ENCODE data around the gene ABTB2.

GRCh38 chr11:34226210-34226609, 131.6 kb downstream of the ABTB2 start:
- no peak for TF ChIP-seq EP300 (conservative IDR thresholded peaks at IDR 0.05; ENCODE audit: poor library complexity, severe bottlenecking)
- TF ChIP-seq, protein P1, sequence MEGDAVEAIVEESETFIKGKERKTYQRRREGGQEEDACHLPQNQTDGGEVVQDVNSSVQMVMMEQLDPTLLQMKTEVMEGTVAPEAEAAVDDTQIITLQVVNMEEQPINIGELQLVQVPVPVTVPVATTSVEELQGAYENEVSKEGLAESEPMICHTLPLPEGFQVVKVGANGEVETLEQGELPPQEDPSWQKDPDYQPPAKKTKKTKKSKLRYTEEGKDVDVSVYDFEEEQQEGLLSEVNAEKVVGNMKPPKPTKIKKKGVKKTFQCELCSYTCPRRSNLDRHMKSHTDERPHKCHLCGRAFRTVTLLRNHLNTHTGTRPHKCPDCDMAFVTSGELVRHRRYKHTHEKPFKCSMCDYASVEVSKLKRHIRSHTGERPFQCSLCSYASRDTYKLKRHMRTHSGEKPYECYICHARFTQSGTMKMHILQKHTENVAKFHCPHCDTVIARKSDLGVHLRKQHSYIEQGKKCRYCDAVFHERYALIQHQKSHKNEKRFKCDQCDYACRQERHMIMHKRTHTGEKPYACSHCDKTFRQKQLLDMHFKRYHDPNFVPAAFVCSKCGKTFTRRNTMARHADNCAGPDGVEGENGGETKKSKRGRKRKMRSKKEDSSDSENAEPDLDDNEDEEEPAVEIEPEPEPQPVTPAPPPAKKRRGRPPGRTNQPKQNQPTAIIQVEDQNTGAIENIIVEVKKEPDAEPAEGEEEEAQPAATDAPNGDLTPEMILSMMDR (IDR thresholded peaks at IDR 0.05; ENCODE audit: poor library complexity, severe bottlenecking), result no peak
- TF ChIP-seq SMC3 (conservative IDR thresholded peaks at IDR 0.05; ENCODE audit: poor library complexity), result no peak
- TF ChIP-seq, protein P2, sequence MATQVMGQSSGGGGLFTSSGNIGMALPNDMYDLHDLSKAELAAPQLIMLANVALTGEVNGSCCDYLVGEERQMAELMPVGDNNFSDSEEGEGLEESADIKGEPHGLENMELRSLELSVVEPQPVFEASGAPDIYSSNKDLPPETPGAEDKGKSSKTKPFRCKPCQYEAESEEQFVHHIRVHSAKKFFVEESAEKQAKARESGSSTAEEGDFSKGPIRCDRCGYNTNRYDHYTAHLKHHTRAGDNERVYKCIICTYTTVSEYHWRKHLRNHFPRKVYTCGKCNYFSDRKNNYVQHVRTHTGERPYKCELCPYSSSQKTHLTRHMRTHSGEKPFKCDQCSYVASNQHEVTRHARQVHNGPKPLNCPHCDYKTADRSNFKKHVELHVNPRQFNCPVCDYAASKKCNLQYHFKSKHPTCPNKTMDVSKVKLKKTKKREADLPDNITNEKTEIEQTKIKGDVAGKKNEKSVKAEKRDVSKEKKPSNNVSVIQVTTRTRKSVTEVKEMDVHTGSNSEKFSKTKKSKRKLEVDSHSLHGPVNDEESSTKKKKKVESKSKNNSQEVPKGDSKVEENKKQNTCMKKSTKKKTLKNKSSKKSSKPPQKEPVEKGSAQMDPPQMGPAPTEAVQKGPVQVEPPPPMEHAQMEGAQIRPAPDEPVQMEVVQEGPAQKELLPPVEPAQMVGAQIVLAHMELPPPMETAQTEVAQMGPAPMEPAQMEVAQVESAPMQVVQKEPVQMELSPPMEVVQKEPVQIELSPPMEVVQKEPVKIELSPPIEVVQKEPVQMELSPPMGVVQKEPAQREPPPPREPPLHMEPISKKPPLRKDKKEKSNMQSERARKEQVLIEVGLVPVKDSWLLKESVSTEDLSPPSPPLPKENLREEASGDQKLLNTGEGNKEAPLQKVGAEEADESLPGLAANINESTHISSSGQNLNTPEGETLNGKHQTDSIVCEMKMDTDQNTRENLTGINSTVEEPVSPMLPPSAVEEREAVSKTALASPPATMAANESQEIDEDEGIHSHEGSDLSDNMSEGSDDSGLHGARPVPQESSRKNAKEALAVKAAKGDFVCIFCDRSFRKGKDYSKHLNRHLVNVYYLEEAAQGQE (IDR thresholded peaks at IDR 0.05; ENCODE audit: borderline replicate concordance), result no peak
- TF ChIP-seq POLR2AphosphoS5 (IDR thresholded peaks at IDR 0.05), result no peak
- no peak for TF ChIP-seq EZH2 (IDR thresholded peaks at IDR 0.05; ENCODE audit: borderline replicate concordance, insufficient read depth, low read length, poor library complexity, severe bottlenecking)
- no peak for TF ChIP-seq TAF1 (IDR thresholded peaks at IDR 0.05; ENCODE audit: low read depth)
- TF ChIP-seq RAD21 (conservative IDR thresholded peaks at IDR 0.05), result no peak

All from neural cell (in vitro differentiated cells).